H54 (cell line): Measurements from ENCODE around the gene PROC.

Source experiments
- DNase-seq: peaks from one replicate; pipeline ENCODE4 v3.0.0; 2011; ENCODE audit warnings: low spot score, mixed read lengths; ENCODE audit not compliant: insufficient read length
- FAIRE-seq: peaks from 3 replicates; lab custom pipeline; 2011; peaks lifted over from hg19 to GRCh38; lab: Jason Lieb, UNC
- POLR2A ChIP-seq: IDR thresholded peaks from 2 replicates; pipeline ENCODE4 v1.6.1; 2011; ENCODE audit warnings: low read depth, mild to moderate bottlenecking, low read length

The PROC gene

GRCh38 chr2:127414638-127415592 is 3.3 kb upstream of the PROC start:
- DNase-seq: no peak
- FAIRE-seq: no peak

DNA sequence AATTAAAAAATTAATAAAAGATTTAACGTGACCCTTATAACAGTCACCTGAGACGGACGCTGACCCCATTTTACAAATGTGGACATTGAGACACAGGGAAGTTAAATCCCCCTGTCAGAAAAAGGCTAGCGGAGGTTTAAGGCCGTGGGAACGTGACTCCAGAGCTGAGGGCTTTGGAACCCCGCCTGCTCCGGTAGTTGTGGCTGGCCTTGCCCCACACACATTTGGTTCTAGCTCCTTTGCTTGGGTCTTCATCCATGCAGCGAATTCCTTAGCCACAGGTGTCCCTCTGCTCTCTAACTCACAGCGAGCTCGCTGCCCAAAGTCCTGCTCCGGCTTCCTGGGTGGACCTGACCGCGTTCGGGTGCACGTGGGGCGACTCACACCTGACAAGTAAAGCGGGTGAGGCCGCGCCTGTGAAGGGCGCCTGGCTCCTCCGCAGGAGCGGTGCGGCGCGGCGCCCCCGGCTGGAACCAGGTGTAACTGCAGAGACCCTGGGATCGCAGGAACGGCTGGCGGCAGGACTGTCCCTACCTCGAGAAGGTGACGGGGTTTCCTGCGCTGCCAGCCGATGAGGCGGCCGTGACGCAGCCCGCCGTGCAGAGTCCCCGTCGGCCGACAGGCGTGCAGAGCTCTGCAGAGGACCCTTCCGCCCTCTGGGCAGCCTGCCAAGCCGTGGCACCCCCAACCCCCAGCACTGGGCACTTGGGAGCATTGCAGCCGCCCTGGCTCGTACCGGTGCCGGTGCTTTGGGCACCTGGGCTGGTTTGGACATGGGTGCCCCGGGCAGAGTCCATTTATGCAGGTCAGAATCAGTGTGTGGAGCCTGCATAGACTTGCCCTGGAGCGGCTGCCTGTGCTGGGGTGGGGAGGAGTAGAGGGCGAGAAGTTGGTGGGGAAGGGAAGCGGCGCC is 2.4 kb upstream of the PROC start:
- TF ChIP-seq POLR2A: no peak
- no peak for FAIRE-seq
- DNase-seq: no peak

More at GRCh38 chr2:127414638-127415592, 3.3 kb upstream of the PROC start:
- TF ChIP-seq POLR2A: no peak

DNA sequence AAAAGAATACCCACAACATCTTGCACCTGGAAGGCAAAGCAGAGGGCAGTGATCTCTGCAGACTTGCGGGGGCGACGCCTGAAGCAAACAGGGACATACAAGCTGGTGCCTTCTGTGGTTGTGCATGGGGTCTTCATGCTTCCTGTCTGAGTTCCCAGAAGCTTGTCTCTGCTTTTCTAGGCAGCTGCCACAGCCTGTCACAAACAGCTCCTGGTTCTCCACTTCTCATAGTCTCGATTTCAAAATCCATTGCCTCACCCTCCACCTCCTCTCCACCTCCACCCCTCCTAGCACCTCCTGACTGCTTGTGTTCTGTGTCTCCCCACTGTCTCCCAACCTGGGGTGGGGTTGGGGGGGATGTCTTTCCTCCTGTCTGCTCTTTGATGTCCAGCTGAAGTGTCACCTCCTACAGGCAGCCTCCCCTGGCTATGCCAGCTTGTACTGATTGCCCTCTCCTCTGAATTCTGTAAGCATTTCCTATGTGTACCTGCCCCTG is 1.7 kb upstream of the PROC start:
- FAIRE-seq: no peak

GRCh38 chr2:127417406-127417805 is 821 bp upstream of the PROC start:
- no peak for FAIRE-seq
- no peak for TF ChIP-seq POLR2A

More for the DNA sequence above, 1.7 kb upstream of the PROC start:
- TF ChIP-seq POLR2A: no peak
- DNase-seq: no peak

DNA sequence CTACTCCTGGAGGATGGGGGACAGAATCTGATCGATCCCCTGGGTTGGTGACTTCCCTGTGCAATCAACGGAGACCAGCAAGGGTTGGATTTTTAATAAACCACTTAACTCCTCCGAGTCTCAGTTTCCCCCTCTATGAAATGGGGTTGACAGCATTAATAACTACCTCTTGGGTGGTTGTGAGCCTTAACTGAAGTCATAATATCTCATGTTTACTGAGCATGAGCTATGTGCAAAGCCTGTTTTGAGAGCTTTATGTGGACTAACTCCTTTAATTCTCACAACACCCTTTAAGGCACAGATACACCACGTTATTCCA is 844 bp downstream of the PROC start:
- DNase-seq (no peak), FAIRE-seq (no peak)
- TF ChIP-seq POLR2A: no peak

More at GRCh38 chr2:127417406-127417805, 821 bp upstream of the PROC start:
- DNase-seq: no peak

- DNase-seq: no peak
- FAIRE-seq: no peak
- no peak for TF ChIP-seq POLR2A
Observed at GRCh38 chr2:127419448-127420038, 1.3 kb downstream of the PROC start.

GRCh38 chr2:127420039-127420864 is 2.0 kb downstream of the PROC start:
- TF ChIP-seq POLR2A: no peak
- DNase-seq: no peak
- FAIRE-seq: no peak

GRCh38 chr2:127421116-127421800 is 3.0 kb downstream of the PROC start:
- DNase-seq (no peak), FAIRE-seq (no peak)
- TF ChIP-seq POLR2A: no peak

DNA sequence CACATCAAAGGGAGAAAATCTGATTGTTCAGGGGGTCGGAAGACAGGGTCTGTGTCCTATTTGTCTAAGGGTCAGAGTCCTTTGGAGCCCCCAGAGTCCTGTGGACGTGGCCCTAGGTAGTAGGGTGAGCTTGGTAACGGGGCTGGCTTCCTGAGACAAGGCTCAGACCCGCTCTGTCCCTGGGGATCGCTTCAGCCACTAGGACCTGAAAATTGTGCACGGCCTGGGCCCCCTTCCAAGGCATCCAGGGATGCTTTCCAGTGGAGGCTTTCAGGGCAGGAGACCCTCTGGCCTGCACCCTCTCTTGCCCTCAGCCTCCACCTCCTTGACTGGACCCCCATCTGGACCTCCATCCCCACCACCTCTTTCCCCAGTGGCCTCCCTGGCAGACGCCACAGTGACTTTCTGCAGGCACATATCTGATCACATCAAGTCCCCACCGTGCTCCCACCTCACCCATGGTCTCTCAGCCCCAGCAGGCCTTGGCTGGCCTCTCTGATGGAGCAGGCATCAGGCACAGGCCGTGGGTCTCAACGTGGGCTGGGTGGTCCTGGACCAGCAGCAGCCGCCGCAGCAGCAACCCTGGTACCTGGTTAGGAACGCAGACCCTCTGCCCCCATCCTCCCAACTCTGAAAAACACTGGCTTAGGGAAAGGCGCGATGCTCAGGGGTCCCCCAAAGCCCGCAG is 3.8 kb downstream of the PROC start:
- no peak for DNase-seq
- no peak for TF ChIP-seq POLR2A
- FAIRE-seq: no peak

DNA sequence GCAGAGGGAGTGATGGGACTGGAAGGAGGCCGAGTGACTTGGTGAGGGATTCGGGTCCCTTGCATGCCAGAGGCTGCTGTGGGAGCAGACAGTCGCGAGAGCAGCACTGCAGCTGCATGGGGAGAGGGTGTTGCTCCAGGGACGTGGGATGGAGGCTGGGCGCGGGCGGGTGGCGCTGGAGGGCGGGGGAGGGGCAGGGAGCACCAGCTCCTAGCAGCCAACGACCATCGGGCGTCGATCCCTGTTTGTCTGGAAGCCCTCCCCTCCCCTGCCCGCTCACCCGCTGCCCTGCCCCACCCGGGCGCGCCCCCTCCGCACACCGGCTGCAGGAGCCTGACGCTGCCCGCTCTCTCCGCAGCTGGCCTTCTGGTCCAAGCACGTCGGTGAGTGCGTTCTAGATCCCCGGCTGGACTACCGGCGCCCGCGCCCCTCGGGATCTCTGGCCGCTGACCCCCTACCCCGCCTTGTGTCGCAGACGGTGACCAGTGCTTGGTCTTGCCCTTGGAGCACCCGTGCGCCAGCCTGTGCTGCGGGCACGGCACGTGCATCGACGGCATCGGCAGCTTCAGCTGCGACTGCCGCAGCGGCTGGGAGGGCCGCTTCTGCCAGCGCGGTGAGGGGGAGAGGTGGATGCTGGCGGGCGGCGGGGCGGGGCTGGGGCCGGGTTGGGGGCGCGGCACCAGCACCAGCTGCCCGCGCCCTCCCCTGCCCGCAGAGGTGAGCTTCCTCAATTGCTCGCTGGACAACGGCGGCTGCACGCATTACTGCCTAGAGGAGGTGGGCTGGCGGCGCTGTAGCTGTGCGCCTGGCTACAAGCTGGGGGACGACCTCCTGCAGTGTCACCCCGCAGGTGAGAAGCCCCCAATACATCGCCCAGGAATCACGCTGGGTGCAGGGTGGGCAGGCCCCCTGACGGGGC is 4.6 kb downstream of the PROC start:
- DNase-seq (no peak), FAIRE-seq (no peak)
- TF ChIP-seq POLR2A: no peak

- no peak for DNase-seq
- no peak for FAIRE-seq
- TF ChIP-seq POLR2A: no peak
Observed at GRCh38 chr2:127423478-127423843, 5.2 kb downstream of the PROC start.
